CD14-positive monocyte (primary cell): ENCODE data around the gene RHOT2. TPM values are rescaled to one million over a fixed set of nuclear protein-coding genes. Genes with fewer than 3 reads are reported as not detected.

Experiments
- DNase-seq, 3 donors: peaks; one replicate each; pipeline ENCODE4 v3.0.0-alpha.2; 2011 to 2022
- H2AFZ ChIP-seq: 2 replicates; pipeline ENCODE4 v1.6.0; 2012; ENCODE audit warnings: mild to moderate bottlenecking, low read depth, low read length, inconsistent platforms; ENCODE audit not compliant: insufficient read depth, poor library complexity, severe bottlenecking
- H3K27ac ChIP-seq, 2 donors: 1 replicate in 1 of 2; 2 replicates in 1 of 2; pipeline ENCODE4 v1.5.1; 2012 to 2013; ENCODE audit warnings: low read length in 2 of 2, control low read depth in 1 of 2, inconsistent platforms in 1 of 2, low read depth in 1 of 2, mild to moderate bottlenecking in 1 of 2
- H3K27me3 ChIP-seq, 2 donors: one replicate each; pipeline versions ENCODE4 v1.6.0 to v1.6.1; 2011 to 2013; ENCODE audit warnings: low read length in 2 of 2; ENCODE audit not compliant: control insufficient read depth in 2 of 2, insufficient read depth in 2 of 2
- H3K36me3 ChIP-seq, 2 donors: replicated peaks in 1 of 2; 1 replicate in 1 of 2; 2 replicates in 1 of 2; pipeline versions ENCODE4 v1.5.1 to v1.6.1; 2012 to 2013; ENCODE audit warnings: low read length in 2 of 2, control low read depth in 1 of 2, inconsistent platforms in 1 of 2, mild to moderate bottlenecking in 1 of 2; ENCODE audit not compliant: insufficient read depth in 2 of 2, control insufficient read depth in 1 of 2
- H3K4me1 ChIP-seq, 2 donors: 1 replicate in 1 of 2; 2 replicates in 1 of 2; pipeline versions ENCODE4 v1.5.1 to v1.6.1; 2012 to 2013; ENCODE audit warnings: low read length in 2 of 2, control low read depth in 1 of 2, inconsistent platforms in 1 of 2, mild to moderate bottlenecking in 1 of 2, moderate library complexity in 1 of 2; ENCODE audit not compliant: insufficient read depth in 2 of 2, control insufficient read depth in 1 of 2
- H3K4me2 ChIP-seq: replicated peaks from 2 replicates; pipeline ENCODE3; 2012; ENCODE audit warnings: low read length, moderate library complexity, mild to moderate bottlenecking; ENCODE audit not compliant: poor library complexity, severe bottlenecking; ENCODE audit errors: extremely low read depth
- H3K4me3 ChIP-seq, 3 experiments: fragments of 200-600 bp in 1 of 3; sonication (generic) in 1 of 3; replicated peaks in 1 of 3; 1 replicate in 2 of 3; 2 replicates in 1 of 3; pipeline ENCODE4 v1.5.1; 2011 to 2013; ENCODE audit warnings: low read length in 3 of 3, mild to moderate bottlenecking in 3 of 3, control low read depth in 2 of 3, low read depth in 2 of 3, inconsistent platforms in 1 of 3, moderate library complexity in 1 of 3
- H3K79me2 ChIP-seq: 2 replicates; pipeline ENCODE4 v1.6.0; 2012; ENCODE audit warnings: mild to moderate bottlenecking, control low read depth, inconsistent platforms, low read length, moderate library complexity; ENCODE audit not compliant: insufficient read depth
- H3K9ac ChIP-seq: 2 replicates; pipeline ENCODE4 v1.6.0; 2017; ENCODE audit warnings: low read length, mild to moderate bottlenecking; ENCODE audit not compliant: insufficient read depth, poor library complexity, severe bottlenecking
- H3K9me3 ChIP-seq, 2 donors: replicated peaks in 1 of 2; 1 replicate in 1 of 2; 2 replicates in 1 of 2; pipeline versions ENCODE4 v1.5.1 to v1.6.1; 2012 to 2013; ENCODE audit warnings: low read length in 2 of 2, control low read depth in 1 of 2; ENCODE audit not compliant: control insufficient read depth in 1 of 2, insufficient read depth in 1 of 2
- H4K20me1 ChIP-seq: 2 replicates; pipeline ENCODE4 v1.6.0; 2012; ENCODE audit warnings: mild to moderate bottlenecking, low read length, control low read depth, moderate library complexity; ENCODE audit not compliant: insufficient read depth
- H3K27ac Mint-ChIP-seq, 7 donors: one replicate each; pipeline ENCODE4 v1.8.0; 2020; ENCODE audit warnings: mild to moderate bottlenecking in 7 of 7, mixed read lengths in 7 of 7, moderate library complexity in 6 of 7, inconsistent platforms in 2 of 7
- H3K27me3 Mint-ChIP-seq, 3 donors: one replicate each; pipeline ENCODE4 v1.8.0; 2021 to 2022; ENCODE audit warnings: low read depth in 3 of 3, mild to moderate bottlenecking in 3 of 3, mixed read lengths in 3 of 3, moderate library complexity in 3 of 3, inconsistent platforms in 1 of 3
- H3K36me3 Mint-ChIP-seq, 2 donors: one replicate each; pipeline ENCODE4 v1.8.0; 2020; ENCODE audit warnings: mixed read lengths in 2 of 2, inconsistent platforms in 1 of 2, mild to moderate bottlenecking in 1 of 2
- H3K4me1 Mint-ChIP-seq: one replicate; pipeline ENCODE4 v1.8.0; 2020; ENCODE audit warnings: mild to moderate bottlenecking, mixed read lengths
- H3K4me3 Mint-ChIP-seq, 2 donors: one replicate each; pipeline ENCODE4 v1.8.0; 2020; ENCODE audit warnings: mild to moderate bottlenecking in 2 of 2, mixed read lengths in 2 of 2, moderate library complexity in 1 of 2
- H3K9me3 Mint-ChIP-seq, 7 donors: one replicate each; pipeline ENCODE4 v1.8.0; 2020 to 2022; ENCODE audit warnings: mixed read lengths in 7 of 7, mild to moderate bottlenecking in 6 of 7, moderate library complexity in 6 of 7, inconsistent platforms in 2 of 7
- CTCF ChIP-seq: fragments of 200-600 bp; IDR thresholded peaks from one replicate; pipeline ENCODE4 v1.8.0; 2022; ENCODE audit warnings: antibody characterized with exemption, mild to moderate bottlenecking
- WGBS: methylation state at CpG from one replicate; pipeline ENCODE4 v1.1.5; 2013; ENCODE audit warnings: missing lambda C conversion rate; ENCODE audit not compliant: insufficient coverage; 5-methylcytosine and 5-hydroxymethylcytosine counted together
- intact Hi-C, 2 donors: fragments of 100-400 bp; cut with micrococcal nuclease; formaldehyde crosslinking; loops; one replicate each; pipeline versions ENCODE4 v1.15.0 to v1.15.1; 2023
- polyA plus RNA-seq, 3 donors: library from polyadenylated mRNA; depleted of rRNA in 1 of 3; unstranded in 2 of 3; stranded (reverse) in 1 of 3; fragments of 300-500 nt in 2 of 3; fragments of >200 nt in 1 of 3; fragmentation: Illumina TruSeq in 2 of 3; gene quantifications; 1 replicate in 2 of 3; 2 replicates in 1 of 3; pipeline ENCODE4 v1.2.3, GENCODE V29; 2012 to 2021

Gene RHOT2
- polyA plus RNA-seq, 3 donors: 25.4 to 276 (median 26.3) TPM

GRCh38 chr16:681746-682427 lies 14.0 kb downstream of the RHOT2 start:
- Mint-ChIP-seq H3K4me3 (peak overlapping the region in 1 of 2 donors; percentile 31), H3K36me3 (peaks cover 18 to 29% of the 10 kb centered on the region in 2 donors), H3K27ac (peak overlapping the region in 2 of 7 donors; percentile 19 to 57), H3K4me1 (peaks cover 26% of the 10 kb centered on the region), H3K27me3 (peaks cover 2 to 12% (median 4%) of the 10 kb centered on the region in 3 donors), H3K9me3 (no peaks in the 10 kb centered on the region)
- Histone ChIP-seq H3K79me2 (peaks cover 33% of the 10 kb centered on the region), H3K27me3 (peaks cover 0 to 8% of the 10 kb centered on the region in 2 donors), H2AFZ (no peak overlapping the region), H3K36me3 (peaks cover 13 to 20% of the 10 kb centered on the region in 2 donors), H3K4me3 (peak overlapping the region in 1 of 3 experiments; percentile 82), H3K9ac (no peak overlapping the region), H3K4me2 (peak overlapping the region; percentile 95), H3K27ac (no peak overlapping the region), H3K4me1 (peaks cover 38 to 63% of the 10 kb centered on the region in 2 donors), H3K9me3 (no peaks in the 10 kb centered on the region), H4K20me1 (peaks cover 32% of the 10 kb centered on the region)
- 94% methylated on average over 15 of the region's 28 CpGs for WGBS
- intact Hi-C loops: loop anchor here (5.0 kb wide), 2 partner anchors 45 to 95 kb away; partner anchors contain the start of gene METTL26 (in 1 of the 2)
- peak in 1 of 3 donors; percentile 9 for DNase-seq
- TF ChIP-seq CTCF: no peak

GRCh38 chr16:682493-683395 lies 14.8 kb downstream of the RHOT2 start:
- Histone ChIP-seq H3K27ac (peak overlapping the region in 1 of 2 donors; percentile 64), H2AFZ (no peak overlapping the region), H3K27me3 (no peaks in the 10 kb centered on the region), H3K9me3 (no peaks in the 10 kb centered on the region), H3K79me2 (peaks cover 33% of the 10 kb centered on the region), H3K4me2 (peak overlapping the region; percentile 86), H3K36me3 (peaks cover 20 to 21% of the 10 kb centered on the region in 2 donors), H4K20me1 (peaks cover 32% of the 10 kb centered on the region), H3K4me1 (peaks cover 38 to 63% of the 10 kb centered on the region in 2 donors), H3K4me3 (peak overlapping the region in 1 of 3 experiments; percentile 78), H3K9ac (no peak overlapping the region)
- Mint-ChIP-seq H3K4me1 (peaks cover 26% of the 10 kb centered on the region), H3K27ac (peak overlapping the region in 3 of 7 donors; percentile 48 to 83 (median 81)), H3K36me3 (peaks cover 25 to 37% of the 10 kb centered on the region in 2 donors), H3K27me3 (peaks cover 0 to 6% (median 2%) of the 10 kb centered on the region in 3 donors), H3K4me3 (peak overlapping the region; percentile 66 to 78), H3K9me3 (no peaks in the 10 kb centered on the region)
- no peak for TF ChIP-seq CTCF
- no peak for DNase-seq
- intact Hi-C loops: loop anchor here (5.0 kb wide), 2 partner anchors 45 to 95 kb away; partner anchors contain the start of gene METTL26 (in 1 of the 2)
- 94% methylated on average over 31 of the region's 36 CpGs for WGBS
